ENCODE results near the gene KRT32. TPM values are rescaled to one million over a fixed set of nuclear protein-coding genes. Genes with fewer than 3 reads are reported as not detected.

KRT32 gene
- total RNA-seq, 1 experiment from 2014 or later: not detected

Small RNA genes within 50 kb of the gene (small RNA-seq; reads per million reads assigned to genes)
- gene RNU2-32P: 0.41 to 2.3 reads per million in 2 experiments

Other genes with a start within 250 kb of the KRT32 start
- not detected in 2 replicates for gene KRTAP9-2, start 240.7 kb downstream of the KRT32 start, total RNA-seq (2014; rRNA removed; shearing (Covaris generic))
- not detected in 2 replicates for gene KRTAP9-3, start 234.9 kb downstream of the KRT32 start, total RNA-seq (2014; rRNA removed; shearing (Covaris generic))
- not detected in 2 replicates for gene KRTAP9-8, start 229.4 kb downstream of the KRT32 start, total RNA-seq (2014; rRNA removed; shearing (Covaris generic))
- gene KRTAP9-4, start 217.7 kb downstream of the KRT32 start, total RNA-seq (2014; rRNA removed; shearing (Covaris generic)): not detected in 2 replicates
- gene KRTAP9-9, start 212.0 kb downstream of the KRT32 start, total RNA-seq (2014; rRNA removed; shearing (Covaris generic)): not detected in 2 replicates
- gene KRTAP9-6, start 202.0 kb downstream of the KRT32 start, total RNA-seq (2014; rRNA removed; shearing (Covaris generic)): not detected in 2 replicates
- gene KRTAP9-7, start 191.7 kb downstream of the KRT32 start, total RNA-seq (2014; rRNA removed; shearing (Covaris generic)): not detected in 2 replicates
- not detected in 2 replicates for gene KRTAP29-1, start 164.5 kb downstream of the KRT32 start, total RNA-seq (2014; rRNA removed; shearing (Covaris generic))
- gene KRTAP16-1, start 158.1 kb downstream of the KRT32 start, total RNA-seq (2014; rRNA removed; shearing (Covaris generic)): not detected in 2 replicates
- not detected in 2 replicates for gene KRTAP17-1, start 151.7 kb downstream of the KRT32 start, total RNA-seq (2014; rRNA removed; shearing (Covaris generic))
- gene KRT33A, start 116.6 kb downstream of the KRT32 start, total RNA-seq (2014; rRNA removed; shearing (Covaris generic)): not detected in 2 replicates
- not detected in 2 replicates for gene KRT33B, start 97.6 kb downstream of the KRT32 start, total RNA-seq (2014; rRNA removed; shearing (Covaris generic))
- 0.10 TPM in 1 of 2 replicates, not detected in the other for gene KRT34, start 85.1 kb downstream of the KRT32 start, total RNA-seq (2014; rRNA removed; shearing (Covaris generic))
- gene KRT31, start 69.8 kb downstream of the KRT32 start, total RNA-seq (2014; rRNA removed; shearing (Covaris generic)): not detected in 2 replicates
- gene KRT37, start 42.8 kb downstream of the KRT32 start, total RNA-seq (2014; rRNA removed; shearing (Covaris generic)): not detected in 2 replicates
- not detected in 2 replicates for gene KRT38, start 26.4 kb downstream of the KRT32 start, total RNA-seq (2014; rRNA removed; shearing (Covaris generic))
- not detected in 2 replicates for gene KRT35, start 13.8 kb upstream of the KRT32 start, total RNA-seq (2014; rRNA removed; shearing (Covaris generic))
- not detected in 2 replicates for gene KRT36, start 22.5 kb upstream of the KRT32 start, total RNA-seq (2014; rRNA removed; shearing (Covaris generic))
- not detected in 2 replicates for gene KRT13, start 38.2 kb upstream of the KRT32 start, total RNA-seq (2014; rRNA removed; shearing (Covaris generic))
- gene KRT15, start 51.5 kb upstream of the KRT32 start, total RNA-seq (2014; rRNA removed; shearing (Covaris generic)): 3.7 and 6.0 TPM in 2 replicates
- gene KRT19, start 60.9 kb upstream of the KRT32 start, total RNA-seq (2014; rRNA removed; shearing (Covaris generic)): 1,671 and 1,675 TPM in 2 replicates
- not detected in 2 replicates for gene KRT9, start 104.7 kb upstream of the KRT32 start, total RNA-seq (2014; rRNA removed; shearing (Covaris generic))
- gene KRT14, start 119.5 kb upstream of the KRT32 start, total RNA-seq (2014; rRNA removed; shearing (Covaris generic)): not detected in 2 replicates
- not detected in 2 replicates for gene KRT16, start 145.4 kb upstream of the KRT32 start, total RNA-seq (2014; rRNA removed; shearing (Covaris generic))
- 0.42 TPM in 1 of 2 replicates, not detected in the other for gene KRT17, start 157.2 kb upstream of the KRT32 start, total RNA-seq (2014; rRNA removed; shearing (Covaris generic))
- 356 and 499 TPM in 2 replicates for gene EIF1, start 221.5 kb upstream of the KRT32 start, total RNA-seq (2014; rRNA removed; shearing (Covaris generic))
- gene GAST, start 244.9 kb upstream of the KRT32 start, total RNA-seq (2014; rRNA removed; shearing (Covaris generic)): not detected in 2 replicates

Measured in NCI-H460 (cell line).